Parathyroid adenoma (tissue), 2 donors: ENCODE results near the gene SGCA.

ENCODE experiments used
- H2AFZ ChIP-seq: fragments of 300-600 bp; sonication (generic); one replicate; pipeline ENCODE4 v1.7.0; 2017; ENCODE audit warnings: antibody characterized with exemption, mild to moderate bottlenecking
- H3K27ac ChIP-seq: fragments of 300-600 bp; sonication (generic); one replicate; pipeline ENCODE4 v1.7.0; 2017
- H3K27me3 ChIP-seq: fragments of 300-600 bp; sonication (generic); one replicate; pipeline ENCODE4 v1.7.0; 2017; ENCODE audit warnings: low read length; ENCODE audit not compliant: control insufficient read depth, insufficient read depth
- H3K36me3 ChIP-seq: fragments of 300-600 bp; sonication (generic); one replicate; pipeline ENCODE4 v1.7.0; 2017; ENCODE audit warnings: low read length; ENCODE audit not compliant: control insufficient read depth, insufficient read depth
- H3K4me1 ChIP-seq: fragments of 300-600 bp; sonication (generic); one replicate; pipeline ENCODE4 v1.7.0; 2017; ENCODE audit warnings: control low read depth
- H3K4me2 ChIP-seq: fragments of 300-600 bp; sonication (generic); one replicate; pipeline ENCODE4 v1.7.0; 2017; ENCODE audit warnings: low read length
- H3K4me3 ChIP-seq: fragments of 300-600 bp; sonication (generic); one replicate; pipeline ENCODE4 v1.7.0; 2017; ENCODE audit warnings: low read depth, low read length
- H3K79me2 ChIP-seq: fragments of 300-600 bp; sonication (generic); one replicate; pipeline ENCODE4 v1.7.0; 2017; ENCODE audit warnings: control low read depth
- H3K9ac ChIP-seq: fragments of 300-600 bp; sonication (generic); one replicate; pipeline ENCODE4 v1.7.0; 2017; ENCODE audit warnings: mild to moderate bottlenecking
- H3K9me3 ChIP-seq: fragments of 300-600 bp; sonication (generic); one replicate; pipeline ENCODE4 v1.7.0; 2017; ENCODE audit warnings: low read length; ENCODE audit not compliant: control insufficient read depth
- CTCF ChIP-seq: fragments of 300-600 bp; sonication (generic); IDR thresholded peaks from one replicate; pipeline ENCODE4 v1.7.0; 2017; ENCODE audit warnings: antibody characterized with exemption, mild to moderate bottlenecking
- donor health status: primary hyperparathyroidism.

The SGCA gene

GRCh38 chr17:50194934-50195865 lies 29.4 kb downstream of the SGCA start:
- H3K79me2 ChIP-seq: no peaks in the 10 kb centered on the region
- no peak overlapping the region for H3K4me3 ChIP-seq
- no peaks in the 10 kb centered on the region for H3K4me1 ChIP-seq
- H3K9ac ChIP-seq: no peak overlapping the region
- H3K4me2 ChIP-seq: no peak overlapping the region
- no peak overlapping the region for H3K27ac ChIP-seq
- TF ChIP-seq CTCF: no peak
- H3K9me3 ChIP-seq: no peaks in the 10 kb centered on the region
- H3K27me3 ChIP-seq: no peaks in the 10 kb centered on the region
- H2AFZ ChIP-seq: no peak overlapping the region
- H3K36me3 ChIP-seq: no peaks in the 10 kb centered on the region

GRCh38 chr17:50196036-50196435 lies 30.2 kb downstream of the SGCA start:
- Histone ChIP-seq H3K9ac (no peak overlapping the region), H3K4me3 (no peak overlapping the region), H3K4me2 (no peak overlapping the region), H3K79me2 (no peaks in the 10 kb centered on the region), H3K4me1 (no peaks in the 10 kb centered on the region), H3K27me3 (peaks cover under 1% of the 10 kb centered on the region), H2AFZ (no peak overlapping the region), H3K27ac (no peak overlapping the region), H3K36me3 (no peaks in the 10 kb centered on the region), H3K9me3 (no peaks in the 10 kb centered on the region)
- TF ChIP-seq CTCF: no peak

- no peak overlapping the region for H2AFZ ChIP-seq
- H3K4me2 ChIP-seq: no peak overlapping the region
- TF ChIP-seq CTCF: no peak
- no peak overlapping the region for H3K27ac ChIP-seq
- H3K27me3 ChIP-seq: peaks cover 5% of the 10 kb centered on the region
- no peak overlapping the region for H3K9ac ChIP-seq
- no peaks in the 10 kb centered on the region for H3K4me1 ChIP-seq
- H3K4me3 ChIP-seq: no peak overlapping the region
- H3K9me3 ChIP-seq: no peaks in the 10 kb centered on the region
- H3K79me2 ChIP-seq: no peaks in the 10 kb centered on the region
- H3K36me3 ChIP-seq: no peaks in the 10 kb centered on the region
These were observed 31.0 kb downstream of the SGCA start for GRCh38 chr17:50196826-50197225.

- Histone ChIP-seq H3K27ac (no peak overlapping the region), H3K27me3 (peaks cover 5% of the 10 kb centered on the region), H3K9me3 (no peaks in the 10 kb centered on the region), H3K4me2 (no peak overlapping the region), H2AFZ (no peak overlapping the region), H3K9ac (no peak overlapping the region), H3K4me1 (no peaks in the 10 kb centered on the region), H3K36me3 (no peaks in the 10 kb centered on the region), H3K4me3 (no peak overlapping the region), H3K79me2 (no peaks in the 10 kb centered on the region)
- peak; percentile 44 for TF ChIP-seq CTCF
These were observed 32.3 kb downstream of the SGCA start for GRCh38 chr17:50198026-50198669.
